AG08396 (cell line): ENCODE data around the gene RBBP9.
"Not testable (repeated sequence)": the region's sequence is repeated elsewhere in the genome, so short reads cannot be mapped to it uniquely, and the experiment has no call there.

ENCODE experiments used
- DNase-seq: peaks from one replicate; pipeline ENCODE4 v3.0.0; 2012; ENCODE audit warnings: low spot score, mixed read lengths

The RBBP9 gene

GRCh38 chr20:18504479-18505060 lies 7.5 kb upstream of the RBBP9 start:
- DNase-seq, result no peak

GRCh38 chr20:18501672-18502071 lies 4.6 kb upstream of the RBBP9 start:
- not testable (repeated sequence) for DNase-seq

- DNase-seq, result no peak
These were observed 578 bp upstream of the RBBP9 start for GRCh38 chr20:18497603-18498002.

- no peak for DNase-seq
These were observed 983 bp downstream of the RBBP9 start for GRCh38 chr20:18496042-18496441.

- no peak for DNase-seq
These were observed 8.7 kb downstream of the RBBP9 start for GRCh38 chr20:18488301-18488700.

- DNase-seq, result no peak
These were observed 15.4 kb downstream of the RBBP9 start for GRCh38 chr20:18481596-18481995.

GRCh38 chr20:18477821-18478220 lies 19.2 kb downstream of the RBBP9 start:
- DNase-seq, result no peak

- no peak for DNase-seq
These were observed 19.8 kb downstream of the RBBP9 start for GRCh38 chr20:18477218-18477617.

- DNase-seq, result peak; percentile 98
These were observed 29.9 kb downstream of the RBBP9 start, which contains the start of the genes DZANK1 and POLR3F for GRCh38 chr20:18466894-18467730. TSS of gene DZANK1 (minus strand) at chr20:18467030. CDS start at chr20:18465358, 1,672 bp downstream. TSS of gene POLR3F (plus strand) at chr20:18467390. CDS start at chr20:18467507, 117 bp downstream.

- DNase-seq, result no peak
These were observed 30.5 kb downstream of the RBBP9 start for GRCh38 chr20:18466574-18466893.

- DNase-seq, result no peak
These were observed 31.4 kb downstream of the RBBP9 start for GRCh38 chr20:18465536-18466200.

GRCh38 chr20:18456600-18456999 lies 40.4 kb downstream of the RBBP9 start:
- DNase-seq, result no peak

GRCh38 chr20:18443886-18444285 lies 53.1 kb downstream of the RBBP9 start:
- peak; percentile 21 for DNase-seq

- no peak for DNase-seq
These were observed 56.6 kb downstream of the RBBP9 start for GRCh38 chr20:18440403-18440802.

- DNase-seq, result no peak
These were observed 60.2 kb downstream of the RBBP9 start for GRCh38 chr20:18436847-18437246.
